Adipose tissue (tissue), 3 donors: ENCODE data around the gene TRAPPC3. TPM values are rescaled to one million over a fixed set of nuclear protein-coding genes. Genes with fewer than 3 reads are reported as not detected.
"Not testable (repeated sequence)": the region's sequence is repeated elsewhere in the genome, so short reads cannot be mapped to it uniquely, and the experiment has no call there.

ENCODE experiments used
- H3K27ac ChIP-seq: one replicate; pipeline ENCODE4 v1.5.1; 2013; ENCODE audit warnings: low read depth, low read length
- WGBS, 3 donors: extraction: QIAGEN DNeasy Blood & Tissue Kit; methylation state at CpG; one replicate each; pipeline ENCODE4 v1.1.7; 2013; 5-methylcytosine and 5-hydroxymethylcytosine counted together
- polyA plus RNA-seq, 3 donors: library from polyadenylated mRNA; stranded (reverse); fragments of 200-250 nt; gene quantifications; one replicate each; pipeline ENCODE4 v1.2.3, GENCODE V29; 2013
- donor health status: healthy with polysubstance abuse.
- donor health status: Bipolar disorder and iron deficiency.
- donor health status: healthy.

TRAPPC3 gene
- 10 to 100 TPM; 37.1 to 69.2 (median 58.5) TPM for polyA plus RNA-seq

- peak within 1 kb of the TSS; percentile 96 for H3K27ac ChIP-seq
- WGBS, 3 donors = 1% methylated on average over 61 to 62 of the region's 62 CpGs
Measured at GRCh38 chr1:36149237-36149972, at the start of gene TRAPPC3. Gene TRAPPC3 (minus strand): TSS chr1:36149486. CDS start chr1:36149378, 108 bp downstream.

- WGBS, 3 donors = 79 to 95% (median 92%) methylated on average over 5 of the region's 5 CpGs
- H3K27ac ChIP-seq = no peak overlapping the region
Measured at GRCh38 chr1:36198641-36199040, 49.4 kb upstream of the TRAPPC3 start.

- 87 to 95% (median 91%) methylated on average over 11 to 12 of the region's 12 CpGs for WGBS, 3 donors
- not testable (repeated sequence) for H3K27ac ChIP-seq
Measured at GRCh38 chr1:36196805-36197204, 47.5 kb upstream of the TRAPPC3 start.

- H3K27ac ChIP-seq = no peak overlapping the region
- 2 to 8% (median 7%) methylated on average over 9 of the region's 9 CpGs for WGBS, 3 donors
Measured at GRCh38 chr1:36187800-36188593, 38.7 kb upstream of the TRAPPC3 start.

- H3K27ac ChIP-seq = no peak overlapping the region
- WGBS, 3 donors = 78 to 86% (median 80%) methylated on average over 2 of the region's 2 CpGs
Measured at GRCh38 chr1:36183309-36183856, 34.1 kb upstream of the TRAPPC3 start.

GRCh38 chr1:36182734-36183133, 33.4 kb upstream of the TRAPPC3 start:
- no peak overlapping the region for H3K27ac ChIP-seq
- WGBS, 3 donors = 72 to 84% (median 78%) methylated on average over 2 of the region's 2 CpGs

- no peak overlapping the region for H3K27ac ChIP-seq
- 85 to 92% (median 91%) methylated on average over 19 of the region's 19 CpGs for WGBS, 3 donors
Measured at GRCh38 chr1:36179220-36179600, 29.9 kb upstream of the TRAPPC3 start.

- WGBS, 3 donors = 44 to 89% (median 79%) methylated on average over 61 to 62 of the region's 62 CpGs
- H3K27ac ChIP-seq = no peak overlapping the region
Measured at GRCh38 chr1:36178471-36179219, 29.4 kb upstream of the TRAPPC3 start.

- 86 to 90% (median 89%) methylated on average over 32 to 33 of the region's 33 CpGs for WGBS, 3 donors
Measured at GRCh38 chr1:36177589-36178431, 28.5 kb upstream of the TRAPPC3 start.

GRCh38 chr1:36176106-36176949, 27.0 kb upstream of the TRAPPC3 start:
- H3K27ac ChIP-seq = no peak overlapping the region
- WGBS, 3 donors = 71 to 91% (median 89%) methylated on average over 56 to 76 of the region's 76 CpGs

More at GRCh38 chr1:36177589-36178431, 28.5 kb upstream of the TRAPPC3 start:
- no peak overlapping the region for H3K27ac ChIP-seq

- H3K27ac ChIP-seq = no peak overlapping the region
- 79 to 86% (median 86%) methylated on average over 11 of the region's 11 CpGs for WGBS, 3 donors
Measured at GRCh38 chr1:36175137-36176095, 26.1 kb upstream of the TRAPPC3 start.

GRCh38 chr1:36174713-36175112, 25.4 kb upstream of the TRAPPC3 start:
- 74 to 87% (median 83%) methylated on average over 8 to 11 of the region's 11 CpGs for WGBS, 3 donors

GRCh38 chr1:36172983-36173382, 23.7 kb upstream of the TRAPPC3 start:
- H3K27ac ChIP-seq = no peak overlapping the region
- WGBS, 3 donors = 87 to 93% (median 92%) methylated on average over 2 of the region's 2 CpGs

More at GRCh38 chr1:36174713-36175112, 25.4 kb upstream of the TRAPPC3 start:
- no peak overlapping the region for H3K27ac ChIP-seq

GRCh38 chr1:36172017-36172747, 22.9 kb upstream of the TRAPPC3 start:
- no peak overlapping the region for H3K27ac ChIP-seq
- WGBS, 3 donors = 93 to 97% (median 95%) methylated on average over 20 to 21 of the region's 21 CpGs
